Heart left ventricle (tissue), 16 donors: ENCODE results near the gene MRPL14. TPM values are rescaled to one million over a fixed set of nuclear protein-coding genes. Genes with fewer than 3 reads are reported as not detected.
A peak's percentile ranks its signal among the peaks of the same experiment; 100 is the strongest.

ENCODE experiments used
- ATAC-seq, 4 donors: fragments of 200-7000 bp; cut with Tn5 transposase; one replicate each; pipeline ENCODE4 v1.9.1; 2020 to 2022; ENCODE audit warnings: moderate library complexity in 4 of 4, mild to moderate bottlenecking in 3 of 4, moderate number of reproducible peaks in 1 of 4
- DNase-seq, 5 donors: peaks; one replicate each; pipeline ENCODE4 v3.0.0-alpha.2; 2020
- H3K27ac ChIP-seq, 12 donors: fragments of 200-600 bp; sonication (generic) in 4 of 12; one replicate each; pipeline versions ENCODE4 v1.5.0 to v1.8.0; 2016 to 2022; ENCODE audit warnings: mild to moderate bottlenecking in 2 of 12
- H3K27me3 ChIP-seq, 9 donors: fragments of 200-600 bp; sonication (generic) in 2 of 9; one replicate each; pipeline versions ENCODE4 v1.5.1 to v1.8.0; 2016 to 2022; ENCODE audit warnings: mild to moderate bottlenecking in 3 of 9
- H3K36me3 ChIP-seq, 9 donors: fragments of 200-600 bp; sonication (generic) in 2 of 9; one replicate each; pipeline versions ENCODE4 v1.5.0 to v1.8.0; 2018 to 2022; ENCODE audit warnings: mild to moderate bottlenecking in 2 of 9
- H3K4me1 ChIP-seq, 12 donors: fragments of 200-600 bp; sonication (generic) in 4 of 12; one replicate each; pipeline versions ENCODE4 v1.5.0 to v1.8.0; 2016 to 2022; ENCODE audit warnings: mild to moderate bottlenecking in 3 of 12
- H3K4me3 ChIP-seq, 12 donors: fragments of 200-600 bp; sonication (generic) in 4 of 12; one replicate each; pipeline versions ENCODE4 v1.5.0 to v1.8.0; 2017 to 2022; ENCODE audit warnings: mild to moderate bottlenecking in 9 of 12, moderate library complexity in 4 of 12
- H3K9me3 ChIP-seq, 12 donors: fragments of 200-600 bp; sonication (generic) in 4 of 12; one replicate each; pipeline versions ENCODE4 v1.5.0 to v1.8.0; 2016 to 2022; ENCODE audit warnings: mild to moderate bottlenecking in 1 of 12
- CTCF ChIP-seq, 12 donors: fragments of 200-600 bp; sonication (generic) in 4 of 12; IDR thresholded peaks; one replicate each; pipeline versions ENCODE4 v1.5.0 to v1.8.0; 2018 to 2022; ENCODE audit warnings: antibody characterized with exemption in 12 of 12, mild to moderate bottlenecking in 5 of 12
- POLR2A ChIP-seq, 2 donors: fragments of 450-650 bp; IDR thresholded peaks; one replicate each; pipeline ENCODE4 v1.6.1; 2017; ENCODE audit warnings: antibody characterized with exemption in 2 of 2, mild to moderate bottlenecking in 2 of 2, moderate library complexity in 2 of 2
- WGBS, 4 donors: extraction: QIAGEN DNeasy Blood & Tissue Kit in 2 of 4; methylation state at CpG; one replicate each; pipeline versions ENCODE4 v1.1.5 to v1.1.7; 2013 to 2018; 5-methylcytosine and 5-hydroxymethylcytosine counted together
- intact Hi-C, 10 donors: fragments of 100-400 bp; cut with DNase I; formaldehyde crosslinking; loops; one replicate each; pipeline versions ENCODE4 v1.11.1 to v1.14.2; 2022
- polyA plus RNA-seq, 2 donors: library from polyadenylated mRNA; stranded (reverse); fragments of 200-250 nt; gene quantifications; one replicate each; pipeline ENCODE4 v1.2.3, GENCODE V29; 2013
- total RNA-seq, 9 donors: library from RNA; depleted of rRNA in 2 of 9; stranded (reverse); fragments of >200 nt in 2 of 9; fragmentation: NEBNext Ultra II Directional in 3 of 9; extraction: Animal tissue kit (Norgen Biotek cat#: 25700) in 3 of 9; gene quantifications; one replicate each; pipeline versions ENCODE4 v1.1.0 to v1.2.4, GENCODE V29; 2016 to 2023
- donor health status: ischemic (EF 13 %, LVEDD 7.1; RV severe dilation, severe dysfunction).
- donor health status: healthy with polysubstance abuse.
- donor health status: DM: no; HTN: yes; CAD: no.
- donor health status: DM: no; HTN: no; CAD: no.
- donor health status: ischemic (EF 25% LVEDD 6.9; RV normal size, moderate dysfunction).
- donor health status: ischemic (EF 25% LVEDD 5.7; RV mildly dilated, moderate dysfunction).
- donor health status: healthy.
- donor health status: DM: yes; HTN: yes; CAD: no.
- donor health status: ischemic (EF 35%, LVEDD 5.7; RV mildly dilated, moderate dysfunction).
- donor health status: nonischemic (EF 11% LVEDD 7.7; RV severe dilation, severe dysfunction).
- donor health status: DM: yes; HTN: yes; CAD: no.
- donor health status: PGD.
- donor health status: ischemic (EF 29% LVEDD 5.4; RV normal size, mild dysfunction).
- donor health status: nonischemic (EF 23%, LVEDD 6.1; RV moderate dilation, normal function).

MRPL14 gene
- total and polyA plus RNA-seq, 11 donors, result 35.3 to 72.9 (median 44.1) TPM

GRCh38 chr6:44085219-44085618, 42.0 kb downstream of the MRPL14 start:
- DNase-seq (no peak), ATAC-seq (no peak)
- intact Hi-C loops, result no loop called here
- Histone ChIP-seq H3K9me3 (no peaks in the 10 kb centered on the region), H3K27ac (peak overlapping the region in 1 of 12 donors; percentile 31), H3K4me1 (peaks cover 0 to 29% (median 4%) of the 10 kb centered on the region in 12 donors), H3K27me3 (no peaks in the 10 kb centered on the region), H3K4me3 (no peak overlapping the region), H3K36me3 (no peaks in the 10 kb centered on the region)
- TF ChIP-seq CTCF (IDR thresholded peaks at IDR 0.05) (no peak), POLR2A (IDR thresholded peaks at IDR 0.05) (no peak)
- 86 to 93% (median 89%) methylated on average over 2 of the region's 2 CpGs for WGBS, 4 donors

GRCh38 chr6:44084231-44085014, 42.8 kb downstream of the MRPL14 start:
- TF ChIP-seq CTCF (IDR thresholded peaks at IDR 0.05), result no peak
- no peak for TF ChIP-seq POLR2A (IDR thresholded peaks at IDR 0.05)
- Histone ChIP-seq H3K27me3 (no peaks in the 10 kb centered on the region), H3K4me3 (no peak overlapping the region), H3K27ac (peak overlapping the region in 5 of 12 donors; percentile 24 to 76 (median 36)), H3K9me3 (no peaks in the 10 kb centered on the region), H3K36me3 (no peaks in the 10 kb centered on the region), H3K4me1 (peaks cover 0 to 30% (median 4%) of the 10 kb centered on the region in 12 donors)
- DNase-seq, result peak in 1 of 5 donors; percentile 84
- peak in 3 of 4 donors; percentile 59 to 87 (median 84) for ATAC-seq
- intact Hi-C loops, result loop anchor here in 3 of 10 donors (5.0 kb wide), 1 partner anchor 477 kb away; no protein-coding TSS in a partner anchor
- WGBS, 4 donors, result 80 to 89% (median 86%) methylated on average over 13 of the region's 13 CpGs

- Histone ChIP-seq H3K27ac (peak overlapping the region in 3 of 12 donors; percentile 24 to 46 (median 39)), H3K36me3 (no peaks in the 10 kb centered on the region), H3K9me3 (no peaks in the 10 kb centered on the region), H3K4me1 (peaks cover 0 to 37% (median 5%) of the 10 kb centered on the region in 12 donors), H3K4me3 (no peak overlapping the region), H3K27me3 (no peaks in the 10 kb centered on the region)
- ATAC-seq (peak in 3 of 4 donors; percentile 6 to 56 (median 13)), DNase-seq (peak in 2 of 5 donors; percentile 47 to 74)
- intact Hi-C loops, result loop anchor here in 3 of 10 donors (5.0 kb wide), 1 partner anchor 476 kb away; no protein-coding TSS in a partner anchor
- no peak for TF ChIP-seq POLR2A (IDR thresholded peaks at IDR 0.05)
- TF ChIP-seq CTCF (IDR thresholded peaks at IDR 0.05), result no peak
- WGBS, 4 donors, result 50 to 65% (median 55%) methylated on average over 8 of the region's 8 CpGs
Measured at GRCh38 chr6:44082872-44083321, 44.4 kb downstream of the MRPL14 start.

GRCh38 chr6:44081753-44082152, 45.5 kb downstream of the MRPL14 start:
- Histone ChIP-seq H3K4me1 (peaks cover 2 to 32% (median 7%) of the 10 kb centered on the region in 12 donors), H3K36me3 (no peaks in the 10 kb centered on the region), H3K4me3 (no peak overlapping the region), H3K9me3 (no peaks in the 10 kb centered on the region), H3K27me3 (peaks cover 0 to 2% (median 0%) of the 10 kb centered on the region in 9 donors), H3K27ac (no peak overlapping the region)
- DNase-seq (no peak), ATAC-seq (no peak)
- intact Hi-C loops, result loop anchor here in 3 of 10 donors (5.0 kb wide), 1 partner anchor 474 kb away; no protein-coding TSS in a partner anchor
- 89 to 92% (median 90%) methylated on average over 6 of the region's 6 CpGs for WGBS, 4 donors
- TF ChIP-seq POLR2A (IDR thresholded peaks at IDR 0.05) (no peak), CTCF (IDR thresholded peaks at IDR 0.05) (no peak)
